IMR-90 (cell line): Measurements from ENCODE around the gene AKAP7. TPM values are rescaled to one million over a fixed set of nuclear protein-coding genes. Genes with fewer than 3 reads are reported as not detected.
"Not testable (repeated sequence)": the region's sequence is repeated elsewhere in the genome, so short reads cannot be mapped to it uniquely, and the experiment has no call there.

ENCODE experiments used
- ATAC-seq: fragments of 200-7000 bp; cut with Tn5 transposase; 2 replicates; pipeline ENCODE4 v1.9.1; 2020; ENCODE audit warnings: low read depth, mild to moderate bottlenecking, moderate library complexity
- Bru-seq: library from RNA; stranded (reverse); fragments of 400-500 nt; gene quantifications from one replicate; lab custom pipeline; 2021; lab: Mats Ljungman, UMichigan
- BruChase-seq, 2 experiments: library from RNA; stranded (reverse); fragments of 400-500 nt; gene quantifications; one replicate each; lab custom pipeline; 2021; lab: Mats Ljungman, UMichigan
- BruUV-seq: library from RNA; stranded (reverse); fragments of 400-500 nt; replicated peaks from 2 replicates; lab custom pipeline; 2021; lab: Mats Ljungman, UMichigan
- CTCF ChIA-PET: fragments of 300-600 bp; formaldehyde crosslinking; extraction: SDS; loops from one replicate; lab custom pipeline; 2021; ENCODE audit warnings: antibody characterized with exemption; lab: Yijun Ruan, JAX
- POLR2A ChIA-PET: fragments of 300-600 bp; sonication (Branson Sonifier 250); formaldehyde crosslinking; loops from one replicate; lab custom pipeline; 2022; ENCODE audit warnings: antibody characterized with exemption; ENCODE audit not compliant: unreplicated experiment; lab: Charles Lee
- DNase-seq: peaks from one replicate; pipeline ENCODE4 v3.0.0; 2013
- H2AFZ ChIP-seq: replicated peaks from 2 replicates; pipeline ENCODE3; 2013; ENCODE audit warnings: low read length, mild to moderate bottlenecking; ENCODE audit not compliant: poor library complexity
- H2AK5ac ChIP-seq: 2 replicates; pipeline ENCODE4 v1.6.1; 2013; ENCODE audit warnings: low read depth, low read length, inconsistent platforms
- H2AK9ac ChIP-seq: replicated peaks from 2 replicates; pipeline ENCODE3; 2013; ENCODE audit warnings: mild to moderate bottlenecking, low read depth, low read length, moderate library complexity; ENCODE audit not compliant: poor library complexity
- H2BK120ac ChIP-seq: 2 replicates; pipeline ENCODE4 v1.6.1; 2013; ENCODE audit warnings: low read depth, low read length, inconsistent platforms
- H2BK15ac ChIP-seq: 3 replicates; pipeline ENCODE4 v1.6.1; 2013; ENCODE audit warnings: low read depth, low read length, inconsistent platforms
- H2BK20ac ChIP-seq: 2 replicates; pipeline ENCODE4 v1.6.1; 2013; ENCODE audit warnings: low read depth, mild to moderate bottlenecking, inconsistent platforms, low read length, moderate library complexity
- H2BK5ac ChIP-seq: 2 replicates; pipeline ENCODE4 v1.6.1; 2013; ENCODE audit warnings: mild to moderate bottlenecking, low read depth, low read length, inconsistent platforms; ENCODE audit not compliant: poor library complexity, severe bottlenecking
- H3K14ac ChIP-seq: replicated peaks from 2 replicates; pipeline ENCODE4 v1.6.1; 2013; ENCODE audit warnings: low read depth, low read length, inconsistent platforms
- H3K18ac ChIP-seq: 2 replicates; pipeline ENCODE4 v1.6.1; 2013; ENCODE audit warnings: low read depth, low read length, control low read depth
- H3K23ac ChIP-seq: 2 replicates; pipeline ENCODE4 v1.6.1; 2013; ENCODE audit warnings: low read depth, low read length, inconsistent platforms
- H3K27ac ChIP-seq: 2 replicates; pipeline ENCODE4 v1.5.1; 2013; ENCODE audit warnings: mild to moderate bottlenecking, control low read depth, low read length; ENCODE audit not compliant: insufficient read depth
- H3K27me3 ChIP-seq: 2 replicates; pipeline ENCODE4 v1.6.1; 2013; ENCODE audit warnings: low read length; ENCODE audit not compliant: control insufficient read depth, insufficient read depth
- H3K36me3 ChIP-seq: 2 replicates; pipeline ENCODE4 v1.6.1; 2013; ENCODE audit warnings: low read length, mixed read lengths; ENCODE audit not compliant: control insufficient read depth, insufficient read depth
- H3K4ac ChIP-seq: 2 replicates; pipeline ENCODE4 v1.6.1; 2013; ENCODE audit warnings: low read depth, low read length, inconsistent platforms
- H3K4me1 ChIP-seq: 2 replicates; pipeline ENCODE4 v1.6.1; 2013; ENCODE audit warnings: low read length, mixed read lengths; ENCODE audit not compliant: control insufficient read depth, insufficient read depth
- H3K4me2 ChIP-seq: 2 replicates; pipeline ENCODE4 v1.6.1; 2013; ENCODE audit warnings: low read depth, mild to moderate bottlenecking, control low read depth, low read length, moderate library complexity
- H3K4me3 ChIP-seq: 2 replicates; pipeline ENCODE4 v1.5.1; 2013; ENCODE audit warnings: low read depth, mild to moderate bottlenecking, control low read depth, low read length, moderate library complexity; ENCODE audit not compliant: insufficient read depth
- H3K56ac ChIP-seq: 2 replicates; pipeline ENCODE4 v1.6.1; 2013; ENCODE audit warnings: low read length, inconsistent platforms; ENCODE audit not compliant: insufficient read depth; ENCODE audit errors: extremely low read depth
- H3K79me1 ChIP-seq, 2 experiments: 2 replicates each; pipeline ENCODE4 v1.6.1; 2013; ENCODE audit warnings: low read length in 2 of 2, inconsistent platforms in 1 of 2, low read depth in 1 of 2
- H3K9ac ChIP-seq: 2 replicates; pipeline ENCODE4 v1.6.1; 2013; ENCODE audit warnings: low read depth, low read length, control low read depth
- H3K9me1 ChIP-seq: 2 replicates; pipeline ENCODE4 v1.6.1; 2013; ENCODE audit warnings: low read length, inconsistent platforms; ENCODE audit not compliant: insufficient read depth
- H3K9me3 ChIP-seq: 2 replicates; pipeline ENCODE4 v1.6.1; 2013; ENCODE audit warnings: low read length; ENCODE audit not compliant: control insufficient read depth, insufficient read depth
- H4K20me1 ChIP-seq: 2 replicates; pipeline ENCODE4 v1.6.1; 2013; ENCODE audit warnings: low read length, inconsistent platforms; ENCODE audit not compliant: insufficient read depth
- H4K5ac ChIP-seq: 2 replicates; pipeline ENCODE4 v1.6.1; 2013; ENCODE audit warnings: mild to moderate bottlenecking, low read depth, low read length, control low read depth
- H4K8ac ChIP-seq, 2 experiments: 2 replicates each; pipeline ENCODE4 v1.6.1; 2013; ENCODE audit warnings: low read depth in 2 of 2, low read length in 2 of 2, control low read depth in 1 of 2, inconsistent platforms in 1 of 2
- H4K91ac ChIP-seq: 2 replicates; pipeline ENCODE4 v1.6.1; 2013; ENCODE audit warnings: low read depth, low read length, inconsistent platforms; ENCODE audit not compliant: insufficient read depth
- CHD1 ChIP-seq: IDR thresholded peaks from 2 replicates; pipeline ENCODE4 v1.6.1; 2012; ENCODE audit warnings: low read depth, low read length, improper control_type of control experiment
- MXI1 ChIP-seq: IDR thresholded peaks from 2 replicates; pipeline ENCODE4 v1.6.1; 2012; ENCODE audit warnings: low read depth, mild to moderate bottlenecking, low read length, moderate library complexity, borderline replicate concordance
- WGBS, 2 experiments: methylation state at CpG; one replicate each; pipeline versions ENCODE4 v1.1.5 to v1.1.7; 2013; ENCODE audit warnings: missing lambda C conversion rate in 2 of 2; ENCODE audit not compliant: insufficient read length in 1 of 2; ENCODE audit errors: extremely low coverage in 2 of 2; 5-methylcytosine and 5-hydroxymethylcytosine counted together
- dilution Hi-C: fragments of 300-500 bp; cut with HindIII; formaldehyde crosslinking; loops from one replicate; pipeline ENCODE4 v1.14.3; 2018; ENCODE audit warnings: low sequenced_read_pairs; ENCODE audit not compliant: unreplicated experiment
- in situ Hi-C: fragments of 300-500 bp; cut with MboI; formaldehyde crosslinking; loops from 3 replicates; pipeline ENCODE4 v1.14.3; 2019; ENCODE audit warnings: low sequenced_read_pairs, inconsistent platforms, mixed read lengths
- intact Hi-C: fragments of 100-400 bp; cut with micrococcal nuclease; formaldehyde crosslinking; loops from 2 replicates; pipeline ENCODE4 v1.10.0; 2022
- long read RNA-seq: library from polyadenylated mRNA; unstranded; transcript quantifications from one replicate; pipeline ENCODE4 v2.0.0, GENCODE V29; 2021; ENCODE audit not compliant: unreplicated experiment
- polyA plus RNA-seq, 3 experiments: library from polyadenylated mRNA; depleted of rRNA; stranded (reverse); fragments of >200 nt; gene quantifications; 2 replicates each; pipeline ENCODE4 v1.2.3, GENCODE V29; 2012; ENCODE audit warnings: low replicate concordance in 1 of 3
- total RNA-seq: library from RNA; depleted of rRNA; stranded (reverse); fragments of >200 nt; gene quantifications from 2 replicates; pipeline ENCODE4 v1.2.3, GENCODE V29; 2012; rRNA removed

The AKAP7 gene
- total RNA-seq (0.54 and 3.3 TPM in 2 replicates), polyA plus RNA-seq (2012; rRNA removed) (0.90 and 1.1 TPM in 2 replicates), Bru-seq, nascent RNA (percentile 53 among the genes with signal in this experiment), BruChase-seq, experiment 1, labeled RNA remaining after a 6-hour chase (percentile 39 among the genes with signal in this experiment), BruChase-seq, experiment 2, labeled RNA remaining after a 2-hour chase (percentile 42 among the genes with signal in this experiment)
- polyA plus RNA-seq (2012; cell fraction: cytosol; rRNA removed): 0.10 and 0.18 TPM in 2 replicates
- polyA plus RNA-seq (2012; cell fraction: nucleus; rRNA removed; ENCODE audit: low replicate concordance): 0.18 and 1.1 TPM in 2 replicates
- long read RNA-seq, partial matches to known transcripts: 1 of 8 reads
- long read RNA-seq, other reads (novel, unspliced or antisense): 7 of 8 reads

GRCh38 chr6:131135244-131136020 is at the start of gene AKAP7:
Gene AKAP7, plus strand, starts transcription at chr6:131135467. Its CDS starts 297 bp downstream, at chr6:131135764.
- H3K79me1 ChIP-seq: peaks cover 3 to 16% of the 10 kb centered on the region in 2 experiments; a peak in 1 of 4 replicates
- H3K9me3 ChIP-seq: no peaks in the 10 kb centered on the region
- H3K27ac ChIP-seq: peak within 1 kb of the TSS; percentile 75
- ChIA-PET CTCF (no interaction called here), POLR2A (no interaction called here)
- H3K27me3 ChIP-seq: no peaks in the 10 kb centered on the region
- no peak within 1 kb of the TSS for H2AK5ac ChIP-seq
- peak within 1 kb of the TSS; percentile 93 for H3K56ac ChIP-seq
- peak within 1 kb of the TSS; percentile 53 for H3K4me3 ChIP-seq
- no peak within 1 kb of the TSS; the same call in 2 of the 3 replicates for H2BK15ac ChIP-seq
- no TSS peak for BruUV-seq
- H3K14ac ChIP-seq: peak within 1 kb of the TSS; percentile 86
- peaks cover 2% of the 10 kb centered on the region for H3K4me1 ChIP-seq
- H3K23ac ChIP-seq: peak within 1 kb of the TSS; percentile 83
- peak within 1 kb of the TSS; percentile 73; the same call in 1 of the 2 replicates for H2BK120ac ChIP-seq
- in situ Hi-C loops (no loop called here), dilution Hi-C loops (no loop called here), intact Hi-C loops (loop anchor here (2.0 kb wide), 1 partner anchor 73 kb away; the partner anchor contains the start of gene EPB41L2)
- 0 out of 2 replicates have a peak, but pooled peaks have one; percentile 26 for TF ChIP-seq MXI1
- TF ChIP-seq CHD1: no peak
- peak within 1 kb of the TSS; percentile 88 for H3K4me2 ChIP-seq
- peak; percentile 39 for DNase-seq
- H3K4ac ChIP-seq: peak within 1 kb of the TSS; percentile 87
- H3K18ac ChIP-seq: peak within 1 kb of the TSS; percentile 30
- peak within 1 kb of the TSS; percentile 66; the same call in 1 of the 2 replicates for H4K91ac ChIP-seq
- peak within 1 kb of the TSS; percentile 94 for H2AFZ ChIP-seq
- H4K8ac ChIP-seq: peak within 1 kb of the TSS; percentile 24 to 92
- ATAC-seq: peak; percentile 97
- peak within 1 kb of the TSS; percentile 73 for H3K9ac ChIP-seq
- peak within 1 kb of the TSS; percentile 1; the same call in 1 of the 2 replicates for H2BK20ac ChIP-seq
- no peaks in the 10 kb centered on the region for H3K9me1 ChIP-seq
- H2AK9ac ChIP-seq: peak within 1 kb of the TSS; percentile 95
- H2BK5ac ChIP-seq: peak within 1 kb of the TSS; percentile 27
- WGBS, 2 experiments: 0% methylated on average over 43 of the region's 99 CpGs; no CpG with 5 or more reads in 1 of the 2 experiments
- H4K20me1 ChIP-seq: no peaks in the 10 kb centered on the region
- H3K36me3 ChIP-seq: no peaks in the 10 kb centered on the region
- H4K5ac ChIP-seq: peak within 1 kb of the TSS; percentile 57

- H3K4me2 ChIP-seq, H3K4ac ChIP-seq, H3K36me3 ChIP-seq, H4K5ac ChIP-seq, intact Hi-C loops, H4K91ac ChIP-seq, H2BK5ac ChIP-seq, H3K56ac ChIP-seq, H3K4me3 ChIP-seq, dilution Hi-C loops, H2BK20ac ChIP-seq, H2AFZ ChIP-seq, H2BK15ac ChIP-seq, H3K4me1 ChIP-seq, H3K27ac ChIP-seq, CTCF ChIA-PET, in situ Hi-C loops, H2BK120ac ChIP-seq, H4K20me1 ChIP-seq, H3K9me3 ChIP-seq, H3K27me3 ChIP-seq, H3K79me1 ChIP-seq, H3K14ac ChIP-seq, BruUV-seq, H2AK9ac ChIP-seq, H4K8ac ChIP-seq, H3K18ac ChIP-seq, DNase-seq, ATAC-seq, POLR2A ChIA-PET, H3K23ac ChIP-seq, H2AK5ac ChIP-seq, H3K9me1 ChIP-seq, H3K9ac ChIP-seq: not testable (repeated sequence)
- WGBS, 2 experiments: no CpG with 5 or more reads among the region's 3 CpGs
These were observed 44.9 kb upstream of the AKAP7 start for GRCh38 chr6:131090339-131090738.
